GM19099 (cell line): ENCODE results near the gene CLSTN1.
A peak's percentile ranks its signal among the peaks of the same experiment; 100 is the strongest.

Source experiments
- POLR2A ChIP-seq: IDR thresholded peaks from 3 replicates; pipeline ENCODE4 v1.6.1; 2011; ENCODE audit warnings: low read depth; ENCODE audit not compliant: insufficient read length; ENCODE audit errors: extremely low read depth

CLSTN1 gene

GRCh38 chr1:9687874-9688582 is 135.7 kb downstream of the CLSTN1 start:
- no peak for TF ChIP-seq POLR2A

GRCh38 chr1:9687120-9687873 is 136.5 kb downstream of the CLSTN1 start:
- TF ChIP-seq POLR2A: peak; percentile 39

GRCh38 chr1:9684801-9685200 is 139.0 kb downstream of the CLSTN1 start:
- no peak for TF ChIP-seq POLR2A

- TF ChIP-seq POLR2A: no peak
These were observed 142.9 kb downstream of the CLSTN1 start for GRCh38 chr1:9680828-9681227.

- no peak for TF ChIP-seq POLR2A
These were observed 143.7 kb downstream of the CLSTN1 start for GRCh38 chr1:9680091-9680490.
